GM10266 (cell line): Measurements from ENCODE around the gene PYDC1.

ENCODE experiments used
- DNase-seq: peaks from one replicate; pipeline ENCODE4 v3.0.0; 2012; ENCODE audit errors: extremely low spot score
- TF ChIP-seq, protein P1 (sequence below): IDR thresholded peaks from 2 replicates; pipeline ENCODE4 v1.5.1; 2012; ENCODE audit warnings: mild to moderate bottlenecking, low read depth; ENCODE audit not compliant: control insufficient read depth, insufficient read depth; ENCODE audit errors: missing control alignments

PYDC1 gene

GRCh38 chr16:31186930-31187807 is 29.8 kb downstream of the PYDC1 start:
- DNase-seq: no peak
- TF ChIP-seq, protein P1, sequence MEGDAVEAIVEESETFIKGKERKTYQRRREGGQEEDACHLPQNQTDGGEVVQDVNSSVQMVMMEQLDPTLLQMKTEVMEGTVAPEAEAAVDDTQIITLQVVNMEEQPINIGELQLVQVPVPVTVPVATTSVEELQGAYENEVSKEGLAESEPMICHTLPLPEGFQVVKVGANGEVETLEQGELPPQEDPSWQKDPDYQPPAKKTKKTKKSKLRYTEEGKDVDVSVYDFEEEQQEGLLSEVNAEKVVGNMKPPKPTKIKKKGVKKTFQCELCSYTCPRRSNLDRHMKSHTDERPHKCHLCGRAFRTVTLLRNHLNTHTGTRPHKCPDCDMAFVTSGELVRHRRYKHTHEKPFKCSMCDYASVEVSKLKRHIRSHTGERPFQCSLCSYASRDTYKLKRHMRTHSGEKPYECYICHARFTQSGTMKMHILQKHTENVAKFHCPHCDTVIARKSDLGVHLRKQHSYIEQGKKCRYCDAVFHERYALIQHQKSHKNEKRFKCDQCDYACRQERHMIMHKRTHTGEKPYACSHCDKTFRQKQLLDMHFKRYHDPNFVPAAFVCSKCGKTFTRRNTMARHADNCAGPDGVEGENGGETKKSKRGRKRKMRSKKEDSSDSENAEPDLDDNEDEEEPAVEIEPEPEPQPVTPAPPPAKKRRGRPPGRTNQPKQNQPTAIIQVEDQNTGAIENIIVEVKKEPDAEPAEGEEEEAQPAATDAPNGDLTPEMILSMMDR: no peak

DNA sequence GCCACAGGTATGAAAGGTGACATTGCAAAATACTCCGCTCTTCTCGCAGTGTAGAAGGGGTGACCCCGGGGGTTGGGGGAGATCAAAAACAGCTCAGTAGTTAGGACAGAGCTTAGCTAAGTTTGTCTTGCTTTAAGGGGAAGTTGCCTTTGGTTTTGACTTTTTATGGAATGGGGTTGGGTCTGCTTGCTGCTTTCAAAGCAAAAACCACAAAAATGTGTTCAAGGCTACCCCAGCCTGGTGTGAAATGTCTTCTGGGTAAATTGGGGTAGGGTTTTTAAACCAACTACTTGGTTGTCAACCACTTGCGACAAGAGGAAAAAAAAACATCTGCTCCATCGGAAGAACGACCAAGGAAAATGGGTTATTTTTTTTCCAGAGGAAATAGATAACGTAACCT is 30.8 kb downstream of the PYDC1 start:
- no peak for DNase-seq
- TF ChIP-seq, protein P1: no peak

DNA sequence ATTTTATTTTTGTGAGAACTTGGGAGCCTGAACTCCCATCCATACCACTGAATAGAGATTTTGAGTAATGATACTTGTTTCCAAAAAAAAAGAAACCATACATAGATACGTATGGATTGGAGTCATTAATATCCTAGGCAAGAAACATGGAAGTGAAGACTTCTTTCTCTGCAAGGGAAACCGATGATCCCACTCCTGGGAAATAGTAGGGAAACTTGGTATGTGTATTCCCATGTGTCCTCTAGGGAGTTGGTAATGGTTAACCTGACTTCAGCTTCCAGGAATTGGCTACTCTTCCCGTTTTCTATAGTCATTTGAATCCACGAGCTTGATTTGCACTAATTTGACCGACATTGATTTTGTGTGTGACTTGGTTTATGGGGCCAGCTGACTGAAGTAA is 31.6 kb downstream of the PYDC1 start:
- no peak for DNase-seq
- TF ChIP-seq, protein P1: no peak

DNA sequence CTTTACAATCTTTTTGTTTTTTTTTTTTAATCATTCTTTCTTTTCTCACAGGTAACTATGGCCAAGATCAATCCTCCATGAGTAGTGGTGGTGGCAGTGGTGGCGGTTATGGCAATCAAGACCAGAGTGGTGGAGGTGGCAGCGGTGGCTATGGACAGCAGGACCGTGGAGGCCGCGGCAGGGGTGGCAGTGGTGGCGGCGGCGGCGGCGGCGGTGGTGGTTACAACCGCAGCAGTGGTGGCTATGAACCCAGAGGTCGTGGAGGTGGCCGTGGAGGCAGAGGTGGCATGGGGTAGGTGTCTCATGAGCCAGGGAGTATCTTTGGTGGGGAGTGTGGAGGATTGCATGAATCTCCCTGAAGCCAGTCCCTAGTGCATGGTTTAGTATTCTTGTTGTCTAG is 32.0 kb downstream of the PYDC1 start:
- no peak for DNase-seq
- TF ChIP-seq, protein P1: no peak

- DNase-seq: no peak
- TF ChIP-seq, protein P1: no peak
These were observed 33.2 kb downstream of the PYDC1 start for GRCh38 chr16:31183432-31184428.

GRCh38 chr16:31182391-31182790 is 34.5 kb downstream of the PYDC1 start:
- DNase-seq: no peak
- TF ChIP-seq, protein P1: no peak
